Measurements from ENCODE around the gene ARL14EP.

- TF ChIP-seq CTCF (conservative IDR thresholded peaks at IDR 0.05; ENCODE audit: low read depth, low read length) (no peak), EZH2 (IDR thresholded peaks at IDR 0.05; ENCODE audit: borderline replicate concordance, low read depth, low read length, poor library complexity, severe bottlenecking) (no peak)
These were observed 35.0 kb downstream of the ARL14EP start for GRCh38 chr11:30357872-30358271.

All from A673 (cell line).